Measurements from ENCODE around the gene FATE1. TPM values are rescaled to one million over a fixed set of nuclear protein-coding genes. Genes with fewer than 3 reads are reported as not detected.

Gene FATE1
- total RNA-seq, 4 donors from 2014 or later = not detected

DNA sequence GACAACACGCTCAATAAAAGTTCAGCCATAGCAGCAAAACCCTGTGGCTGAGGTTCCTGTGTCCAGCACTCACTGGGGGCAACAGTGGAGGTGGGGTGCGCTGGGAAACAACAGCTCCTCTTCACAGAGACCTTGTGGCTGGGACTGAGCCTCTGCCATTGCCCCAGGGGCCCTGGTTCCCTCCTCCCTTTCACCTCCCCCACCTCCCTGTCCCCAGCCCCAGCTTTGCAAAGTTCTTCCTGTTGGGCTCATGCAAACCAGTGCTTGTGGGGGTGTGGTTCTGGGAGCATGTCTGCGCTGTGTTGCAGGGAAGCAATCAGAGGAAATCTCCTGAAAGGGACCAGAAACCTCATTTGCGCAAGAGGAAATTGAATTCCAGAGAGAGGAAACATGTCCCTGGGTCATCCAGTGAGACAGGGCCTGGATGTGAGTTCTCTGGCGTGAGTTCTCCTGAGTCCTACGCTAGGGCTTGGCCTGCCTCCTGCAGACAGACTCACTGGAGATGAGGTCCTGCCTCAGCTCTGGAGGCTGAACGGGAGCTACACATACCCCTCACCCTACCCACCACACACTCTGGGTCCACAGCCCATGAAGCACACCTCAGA lies 7.4 kb downstream of the FATE1 start:
- intact Hi-C loops (cut with DNase I) = no loop called here
- WGBS, 2 donors = 78% methylated on average over 4 of the region's 7 CpGs; no CpG with 5 or more reads in 1 of the 2 donors
- TF ChIP-seq CTCF (IDR thresholded peaks at IDR 0.05) (no peak), POLR2A (IDR thresholded peaks at IDR 0.05) (no peak)
- Histone ChIP-seq H3K9me3 (no peaks in the 10 kb centered on the region), H3K27ac (no peak overlapping the region), H3K4me1 (peaks cover 0 to 5% (median 0%) of the 10 kb centered on the region in 3 donors), H3K27me3 (no peaks in the 10 kb centered on the region), H3K4me3 (no peak overlapping the region), H3K36me3 (no peaks in the 10 kb centered on the region)
- no peak for DNase-seq

GRCh38 chrX:151724563-151725337 lies 8.9 kb downstream of the FATE1 start:
- intact Hi-C loops (cut with DNase I) = no loop called here
- WGBS, 2 donors = 0 to 36% methylated on average over 1 to 7 of the region's 7 CpGs
- no peaks in the 10 kb centered on the region for H3K27me3 ChIP-seq

GRCh38 chrX:151725338-151725614 lies 9.4 kb downstream of the FATE1 start:
- peaks cover 0 to 5% (median 0%) of the 10 kb centered on the region in 3 donors for H3K4me1 ChIP-seq
- no peak overlapping the region for H3K4me3 ChIP-seq
- no peak overlapping the region for H3K27ac ChIP-seq
- no peaks in the 10 kb centered on the region for H3K27me3 ChIP-seq
- H3K36me3 ChIP-seq = no peaks in the 10 kb centered on the region
- 60% methylated on average over 1 of the region's 1 CpG; no CpG with 5 or more reads in 1 of the 2 donors for WGBS, 2 donors
- H3K9me3 ChIP-seq = no peaks in the 10 kb centered on the region
- no peak for TF ChIP-seq POLR2A (IDR thresholded peaks at IDR 0.05)
- TF ChIP-seq CTCF (IDR thresholded peaks at IDR 0.05) = no peak
- intact Hi-C loops (cut with DNase I) = no loop called here
- no peak for DNase-seq

More at GRCh38 chrX:151724563-151725337, 8.9 kb downstream of the FATE1 start:
- no peak for DNase-seq
- no peak for TF ChIP-seq CTCF (IDR thresholded peaks at IDR 0.05)
- TF ChIP-seq POLR2A (IDR thresholded peaks at IDR 0.05) = no peak
- no peaks in the 10 kb centered on the region for H3K36me3 ChIP-seq
- H3K27ac ChIP-seq = no peak overlapping the region
- peaks cover 0 to 5% (median 0%) of the 10 kb centered on the region in 3 donors for H3K4me1 ChIP-seq
- H3K4me3 ChIP-seq = no peak overlapping the region
- no peaks in the 10 kb centered on the region for H3K9me3 ChIP-seq

GRCh38 chrX:151726751-151727150 lies 10.9 kb downstream of the FATE1 start:
- H3K4me3 ChIP-seq = no peak overlapping the region
- H3K4me1 ChIP-seq = peaks cover 0 to 5% (median 0%) of the 10 kb centered on the region in 3 donors
- no CpG with 5 or more reads among the region's 5 CpGs for WGBS, 2 donors
- H3K27me3 ChIP-seq = no peaks in the 10 kb centered on the region
- intact Hi-C loops (cut with DNase I) = no loop called here
- no peaks in the 10 kb centered on the region for H3K9me3 ChIP-seq
- no peak for TF ChIP-seq POLR2A (IDR thresholded peaks at IDR 0.05)
- TF ChIP-seq CTCF (IDR thresholded peaks at IDR 0.05) = no peak
- DNase-seq = no peak
- no peak overlapping the region for H3K27ac ChIP-seq
- H3K36me3 ChIP-seq = no peaks in the 10 kb centered on the region

DNA sequence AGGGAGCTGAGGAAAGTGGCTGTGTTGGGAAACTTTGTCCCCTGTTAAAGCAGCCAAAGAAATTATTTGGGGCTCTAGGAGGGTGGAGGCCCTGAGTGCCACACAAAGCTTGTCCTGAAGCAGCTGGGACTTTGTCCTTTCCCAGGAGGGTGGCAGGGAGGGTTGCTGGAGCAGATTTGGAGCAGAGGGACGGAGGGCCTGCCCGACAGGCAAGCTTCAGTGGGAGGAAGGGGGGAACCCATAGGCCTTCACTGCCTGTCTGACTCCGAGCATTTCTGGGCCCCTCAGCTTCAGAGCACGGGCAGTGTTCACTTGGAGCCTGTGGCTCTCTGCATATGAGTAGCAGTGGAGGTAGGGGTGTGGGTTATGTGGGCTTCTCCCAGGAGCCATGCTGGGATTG lies 11.5 kb downstream of the FATE1 start:
- TF ChIP-seq CTCF (IDR thresholded peaks at IDR 0.05) (no peak), POLR2A (IDR thresholded peaks at IDR 0.05) (no peak)
- no peak overlapping the region for H3K27ac ChIP-seq
- H3K27me3 ChIP-seq = no peaks in the 10 kb centered on the region
- intact Hi-C loops (cut with DNase I) = no loop called here
- no peak overlapping the region for H3K4me3 ChIP-seq
- no peak for DNase-seq
- H3K36me3 ChIP-seq = no peaks in the 10 kb centered on the region
- no peaks in the 10 kb centered on the region for H3K9me3 ChIP-seq
- 82% methylated on average over 2 of the region's 4 CpGs; no CpG with 5 or more reads in 1 of the 2 donors for WGBS, 2 donors
- peaks cover 0 to 5% (median 0%) of the 10 kb centered on the region in 3 donors for H3K4me1 ChIP-seq

Data from esophagus squamous epithelium (tissue), 5 donors.